GM18499 (cell line): ENCODE results near the gene TEPSIN.

Experiments
- ATAC-seq: cut with Tn5 transposase; IDR thresholded peaks from one replicate; pipeline ENCODE4 v1.9.1; 2021; ENCODE audit warnings: moderate number of reproducible peaks; ENCODE audit not compliant: insufficient read depth, unreplicated experiment

Gene TEPSIN, protein sequence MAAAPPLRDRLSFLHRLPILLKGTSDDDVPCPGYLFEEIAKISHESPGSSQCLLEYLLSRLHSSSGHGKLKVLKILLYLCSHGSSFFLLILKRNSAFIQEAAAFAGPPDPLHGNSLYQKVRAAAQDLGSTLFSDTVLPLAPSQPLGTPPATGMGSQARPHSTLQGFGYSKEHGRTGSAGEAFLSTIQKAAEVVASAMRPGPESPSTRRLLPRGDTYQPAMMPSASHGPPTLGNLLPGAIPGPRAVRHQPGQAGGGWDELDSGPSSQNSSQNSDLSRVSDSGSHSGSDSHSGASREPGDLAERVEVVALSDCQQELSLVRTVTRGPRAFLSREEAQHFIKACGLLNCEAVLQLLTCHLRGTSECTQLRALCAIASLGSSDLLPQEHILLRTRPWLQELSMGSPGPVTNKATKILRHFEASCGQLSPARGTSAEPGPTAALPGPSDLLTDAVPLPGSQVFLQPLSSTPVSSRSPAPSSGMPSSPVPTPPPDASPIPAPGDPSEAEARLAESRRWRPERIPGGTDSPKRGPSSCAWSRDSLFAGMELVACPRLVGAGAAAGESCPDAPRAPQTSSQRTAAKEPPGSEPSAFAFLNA

DNA sequence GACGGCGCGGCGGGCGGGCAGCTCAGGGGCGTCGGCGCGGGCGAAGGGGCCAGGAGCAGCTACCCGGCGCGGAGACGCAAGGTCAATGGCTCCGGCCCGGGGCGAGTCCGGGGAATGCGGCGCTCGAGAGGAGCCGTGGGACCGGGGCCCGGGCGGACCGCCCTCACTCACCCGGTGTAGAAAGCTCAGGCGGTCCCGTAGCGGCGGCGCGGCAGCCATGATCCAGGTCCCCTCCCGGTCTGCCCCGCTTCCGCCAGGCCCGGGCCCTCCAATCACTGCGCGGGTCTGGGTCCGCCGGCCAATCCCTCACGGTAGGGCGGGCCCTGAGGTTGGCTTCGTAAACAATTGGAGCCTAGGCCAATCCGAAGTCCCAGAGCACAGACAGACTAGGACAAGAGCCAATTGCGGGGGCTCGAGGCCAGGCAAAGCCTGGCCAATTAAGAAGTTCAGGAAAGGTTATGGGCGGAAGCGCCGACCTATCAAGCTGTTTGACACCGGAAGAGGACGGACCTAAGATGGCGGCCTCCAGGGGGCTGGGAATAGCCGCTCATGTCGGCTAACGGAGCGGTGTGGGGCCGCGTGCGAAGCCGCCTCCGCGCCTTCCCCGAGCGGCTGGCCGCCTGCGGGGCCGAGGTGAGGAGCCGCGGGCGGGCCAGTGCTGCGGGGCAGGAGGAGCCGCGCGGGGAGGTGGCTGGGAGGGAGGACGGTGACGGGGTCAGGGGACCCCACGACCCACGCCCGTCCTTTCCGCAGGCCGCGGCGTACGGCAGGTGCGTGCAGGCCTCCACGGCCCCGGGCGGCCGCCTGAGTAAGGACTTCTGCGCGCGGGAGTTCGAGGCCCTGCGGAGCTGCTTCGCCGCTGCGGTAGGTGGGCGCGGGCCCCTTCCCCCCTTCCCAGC lies at the start of gene TEPSIN, which contains the start of gene NDUFAF8:
TSS of gene TEPSIN (minus strand) at position 241 of the 899 bp plus-strand sequence. CDS start at position 219, 22 bp downstream.
TSS of gene NDUFAF8 (plus strand) at position 504 of the 899 bp plus-strand sequence. CDS start at position 550, 46 bp downstream.
- ATAC-seq = peak; percentile 81

DNA sequence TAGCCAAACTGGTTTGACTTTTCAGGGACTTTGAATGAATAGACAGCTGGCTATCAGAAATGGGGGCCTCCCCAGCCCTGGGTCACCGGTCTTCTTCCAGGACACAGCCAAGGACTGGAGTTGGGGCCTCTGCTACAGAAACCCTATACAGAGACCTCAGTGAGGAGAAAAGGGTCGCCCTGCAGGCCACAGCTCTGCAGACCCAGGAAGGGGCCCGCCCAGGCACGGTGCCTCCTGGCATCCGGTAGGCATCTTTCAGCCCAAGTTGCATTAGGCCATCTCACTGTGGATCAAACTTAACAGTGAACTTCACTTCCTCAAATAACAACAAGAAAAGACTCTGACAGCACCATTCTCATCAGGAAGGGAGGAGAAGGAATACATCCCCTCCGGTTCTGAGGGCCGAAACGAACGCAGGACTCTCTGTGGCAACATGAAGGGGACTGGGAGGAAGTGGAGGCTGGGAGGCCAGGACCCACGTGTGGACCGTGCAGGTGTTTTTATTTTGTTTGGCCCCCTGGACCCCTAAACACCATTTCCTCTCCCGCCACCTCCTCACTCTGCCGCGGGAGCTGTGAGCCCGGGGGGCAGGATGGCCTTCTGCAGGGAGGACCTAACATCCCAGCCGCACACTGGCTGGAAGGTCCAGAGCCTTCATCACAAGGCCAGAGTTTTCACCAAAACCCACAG lies 49.0 kb upstream of the TEPSIN start:
- ATAC-seq = no peak

DNA sequence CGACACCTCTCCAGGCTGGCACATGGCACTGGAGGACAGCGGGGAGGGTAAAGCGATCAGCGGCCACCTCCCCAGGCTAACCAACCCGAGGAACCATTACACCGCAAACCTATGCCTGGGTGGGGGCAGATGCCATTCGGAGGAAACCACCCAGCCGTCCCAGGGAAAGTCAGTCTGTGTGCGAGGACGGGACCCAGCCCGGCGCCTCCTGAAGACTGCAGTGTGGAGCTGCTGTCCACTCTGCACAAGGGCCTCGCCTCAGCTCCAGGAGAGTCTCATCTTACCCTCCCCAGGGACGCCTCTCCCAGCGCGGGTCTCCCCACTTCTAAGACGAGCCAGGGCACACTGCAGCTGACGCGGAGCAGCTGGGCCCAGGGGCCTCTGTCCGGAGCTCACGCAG lies 48.3 kb upstream of the TEPSIN start:
- no peak for ATAC-seq

DNA sequence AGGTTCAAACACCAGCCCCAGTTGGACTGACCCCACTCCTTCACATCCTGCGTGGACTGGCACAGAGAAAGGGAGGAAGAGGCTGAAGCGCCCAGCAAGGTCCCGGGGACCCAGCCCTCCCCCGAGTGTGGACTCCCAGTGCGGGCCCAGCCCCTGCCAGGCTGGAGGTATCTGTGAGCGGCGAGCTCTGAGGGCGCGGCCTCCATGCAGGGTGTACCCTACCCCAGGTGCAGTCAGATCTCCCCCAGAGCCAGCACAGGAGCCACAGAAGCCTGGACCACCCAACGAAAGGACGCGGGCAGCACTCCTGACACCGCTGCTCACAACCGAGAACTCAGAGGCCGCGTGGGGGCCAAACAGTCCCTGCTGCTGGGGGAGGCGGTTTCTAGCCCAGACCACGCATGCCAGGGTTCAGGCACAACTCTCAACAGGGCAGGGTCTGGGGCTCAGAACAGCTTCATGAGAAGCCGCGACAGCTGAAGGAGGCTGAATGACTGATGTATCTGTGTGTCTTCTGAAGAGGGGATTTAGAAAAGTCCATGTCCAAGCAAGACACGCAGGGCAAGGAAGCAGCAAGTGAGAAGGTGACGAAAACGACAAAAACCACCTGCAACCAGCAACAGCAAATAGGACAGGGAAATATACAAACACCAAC lies 47.8 kb upstream of the TEPSIN start:
- no peak for ATAC-seq

DNA sequence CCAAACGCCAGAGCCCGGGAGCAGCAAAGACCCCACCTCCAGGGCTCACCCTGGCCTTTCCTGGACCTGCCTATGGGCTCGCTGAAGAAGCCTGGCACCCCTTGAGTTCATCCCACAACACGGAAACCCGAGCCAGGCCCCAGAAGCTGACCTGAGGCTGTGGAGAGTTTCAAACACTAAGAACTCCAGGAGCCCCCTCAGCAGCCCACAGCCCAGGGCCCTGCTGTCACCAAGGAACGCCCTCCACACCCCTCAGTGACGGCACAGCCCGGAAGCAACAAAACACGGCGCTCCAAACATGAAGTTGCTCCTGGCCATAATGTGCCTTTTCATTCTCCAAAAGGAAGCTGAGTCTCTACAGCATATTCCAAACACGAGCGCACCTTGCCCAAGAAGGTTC lies 47.0 kb upstream of the TEPSIN start:
- ATAC-seq = no peak

DNA sequence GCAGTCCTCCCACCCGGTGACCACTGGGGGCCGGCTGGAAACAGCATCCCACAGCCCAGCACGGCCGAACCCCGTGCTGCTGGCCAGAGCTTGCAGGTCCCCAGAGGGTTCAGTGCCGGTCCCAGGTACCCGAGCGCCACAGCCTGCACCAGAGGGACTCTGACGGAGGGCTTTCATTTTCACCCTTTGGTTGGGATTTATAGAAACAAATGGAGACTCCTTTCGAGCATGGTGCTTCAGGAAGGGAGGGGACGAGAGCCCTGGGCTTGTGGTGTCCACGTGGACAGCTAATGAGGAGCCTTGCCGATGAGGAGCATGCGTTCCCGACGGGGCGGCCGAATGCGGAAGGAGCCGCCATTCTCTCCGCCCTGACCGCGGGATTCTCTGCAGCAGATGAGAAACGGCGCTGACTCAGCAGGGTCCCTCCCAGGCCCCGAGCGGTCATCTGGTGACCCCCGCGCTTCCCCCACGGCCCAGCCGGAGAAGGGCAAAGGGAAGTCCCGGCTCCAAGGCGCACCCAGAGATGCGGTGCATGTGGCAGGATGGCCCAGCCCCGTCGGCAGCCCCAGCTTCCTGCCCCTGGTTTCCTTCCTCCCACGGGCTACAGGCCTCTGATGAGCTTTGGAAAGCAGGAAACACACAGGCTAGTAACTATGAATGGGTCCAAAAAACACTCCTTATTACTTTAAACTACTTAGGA lies 46.5 kb upstream of the TEPSIN start:
- ATAC-seq = no peak

DNA sequence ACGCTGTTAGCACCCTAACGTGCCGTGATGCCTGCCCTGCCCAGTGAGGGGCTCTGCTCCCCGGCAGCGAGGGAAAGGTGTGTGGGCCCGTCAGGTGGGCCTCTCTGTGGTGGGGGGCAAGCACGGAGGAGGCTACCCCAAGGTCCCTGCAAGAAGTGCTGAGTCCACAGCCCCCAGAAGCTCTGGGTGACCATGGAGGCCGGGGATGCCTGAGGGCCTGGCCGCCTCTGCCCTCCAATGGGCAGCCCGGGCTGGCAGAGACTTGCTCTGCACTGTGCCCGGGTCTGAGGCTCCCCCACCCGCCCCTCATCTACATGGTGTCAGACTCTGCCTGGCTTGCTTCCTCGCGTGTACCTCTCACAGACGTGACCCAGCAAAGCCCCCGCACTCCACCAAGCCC lies 44.0 kb upstream of the TEPSIN start:
- no peak for ATAC-seq

DNA sequence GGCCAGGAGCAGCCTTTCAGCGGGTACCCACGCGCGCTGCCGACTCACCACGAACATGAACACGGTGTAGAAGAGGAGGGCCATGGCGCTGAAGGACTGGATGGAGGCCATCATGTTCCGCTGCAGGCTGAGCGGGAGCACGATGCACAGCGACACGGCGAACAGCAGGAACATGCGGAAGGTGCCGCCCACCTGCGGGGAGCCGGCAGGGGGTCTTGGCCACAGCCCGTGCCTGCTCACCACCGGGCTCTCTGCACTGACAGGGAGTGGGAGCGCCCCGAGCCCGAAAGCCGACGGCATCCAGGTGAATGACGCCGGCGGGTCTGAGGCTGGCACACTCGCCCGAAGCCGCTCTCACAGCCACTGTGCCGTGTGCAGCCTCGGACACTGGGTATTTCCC lies 43.3 kb upstream of the TEPSIN start:
- no peak for ATAC-seq

DNA sequence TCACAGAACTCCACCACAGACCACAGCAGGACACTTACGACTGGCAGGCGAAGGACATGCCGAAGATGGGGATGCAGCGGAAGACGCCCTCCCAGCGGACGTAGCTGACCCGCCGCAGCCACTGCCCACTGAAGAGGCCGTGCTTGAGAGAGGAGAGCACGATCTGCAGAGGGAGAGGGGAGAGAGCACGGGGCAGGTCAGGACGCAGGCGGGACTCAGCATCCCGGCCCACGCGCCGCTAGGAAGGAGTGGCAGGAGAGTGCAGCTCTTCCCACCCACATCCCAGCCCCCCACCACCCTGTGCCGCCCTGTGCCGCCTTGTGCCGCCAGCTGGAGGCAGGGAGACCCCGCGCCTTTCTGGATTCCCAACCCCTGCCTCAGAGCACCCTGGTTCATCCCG lies 41.7 kb upstream of the TEPSIN start:
- ATAC-seq = no peak

DNA sequence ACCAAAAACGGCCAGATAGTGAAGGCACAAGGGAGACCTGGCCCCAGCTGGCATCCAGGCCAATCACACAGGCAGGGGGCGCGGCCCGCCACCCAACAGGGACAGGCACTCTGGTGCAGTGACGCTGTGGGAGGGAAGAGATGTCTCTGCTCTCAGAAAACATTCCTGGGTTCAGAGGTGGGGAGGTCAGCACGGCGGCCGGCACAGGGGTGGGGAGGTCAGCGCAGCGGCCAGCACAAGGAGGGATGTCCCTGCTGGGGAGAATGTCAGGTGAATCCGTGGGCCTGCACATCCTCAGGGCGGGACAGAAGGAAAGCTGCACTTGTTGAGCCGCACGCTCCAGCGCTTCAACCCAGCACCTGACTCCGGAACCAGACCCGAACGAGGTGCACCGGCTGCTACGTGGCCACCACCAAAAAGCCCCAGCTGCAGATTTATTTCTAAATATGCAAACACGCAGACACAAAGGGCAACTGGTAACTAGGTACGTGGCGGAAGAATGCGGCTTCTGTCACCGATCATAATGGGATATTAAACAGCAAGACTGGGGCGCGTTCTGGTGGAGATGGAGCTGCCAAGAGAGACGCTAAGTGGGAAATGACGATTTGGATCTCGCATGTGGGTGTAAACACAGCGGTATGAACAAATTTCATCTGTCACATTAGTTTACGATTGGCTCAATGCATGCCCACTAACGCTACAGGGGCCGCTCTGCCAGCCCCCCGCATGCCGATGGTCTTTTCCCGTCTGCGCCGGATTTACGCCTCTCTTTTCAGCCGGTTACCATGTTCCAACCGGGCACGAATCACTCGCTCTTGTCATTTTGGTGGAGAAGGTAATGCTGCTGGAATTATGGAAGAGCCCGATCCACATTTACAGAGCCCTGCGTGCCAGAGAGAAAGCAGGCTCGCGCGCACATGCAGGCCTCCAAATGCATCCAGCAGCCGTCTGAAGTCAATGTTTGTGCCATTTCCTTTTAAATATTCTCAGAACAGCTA lies 40.7 kb upstream of the TEPSIN start:
- ATAC-seq = no peak

DNA sequence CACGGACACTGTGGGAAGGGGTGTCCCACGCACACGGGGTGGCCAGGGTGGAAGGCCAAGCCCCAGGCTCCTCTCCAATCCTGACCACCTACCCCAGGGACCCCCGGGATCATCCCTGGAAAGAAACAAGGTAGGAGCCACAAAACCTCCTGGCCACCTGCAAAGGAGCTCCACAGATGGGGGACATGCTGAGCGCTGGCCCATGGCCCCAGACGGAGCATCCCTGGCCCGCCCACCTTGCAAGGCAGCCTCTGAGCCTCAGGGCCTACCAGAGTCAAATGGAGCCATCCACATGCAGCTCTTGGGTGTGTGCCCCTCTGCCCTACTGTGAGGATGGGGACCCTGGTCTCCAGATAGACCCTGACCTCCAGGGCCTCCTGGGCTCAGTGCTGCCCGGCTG lies 40.0 kb upstream of the TEPSIN start:
- ATAC-seq = no peak

DNA sequence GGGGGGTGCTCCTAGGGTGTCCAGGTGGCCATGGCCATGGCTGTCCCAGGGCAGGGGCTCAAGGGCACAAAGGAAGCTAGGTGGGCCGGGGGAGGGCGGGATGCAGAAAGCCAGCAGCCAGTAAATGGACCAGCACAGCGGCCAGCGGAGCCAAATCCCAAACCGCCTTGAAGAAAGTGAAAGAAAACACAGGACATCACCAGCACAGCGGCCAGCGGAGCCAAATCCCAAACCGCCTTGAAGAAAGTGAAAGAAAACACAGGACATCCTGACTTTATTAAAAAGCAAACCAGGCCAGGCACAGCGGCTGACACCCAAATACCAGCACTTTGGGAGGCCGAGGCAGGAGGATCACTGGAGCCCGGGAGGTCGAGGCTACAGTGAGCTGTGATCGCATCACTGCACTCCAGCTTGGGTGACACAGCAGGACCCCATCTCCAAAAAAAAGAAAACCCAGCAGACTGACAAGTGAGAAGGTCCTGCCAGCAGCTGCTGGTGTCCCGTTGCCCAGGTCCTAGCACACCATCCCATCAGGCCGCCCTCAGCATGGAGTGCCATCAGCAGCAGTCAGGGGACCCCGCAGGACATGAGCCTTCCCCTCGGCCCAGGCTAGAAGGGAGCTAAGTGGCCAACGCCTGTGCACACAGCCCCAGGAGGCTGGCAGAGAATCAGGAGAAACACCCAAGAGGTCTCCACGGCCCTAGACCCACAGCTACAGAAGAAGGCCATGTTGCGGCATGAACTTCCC lies 39.3 kb upstream of the TEPSIN start:
- ATAC-seq = no peak

DNA sequence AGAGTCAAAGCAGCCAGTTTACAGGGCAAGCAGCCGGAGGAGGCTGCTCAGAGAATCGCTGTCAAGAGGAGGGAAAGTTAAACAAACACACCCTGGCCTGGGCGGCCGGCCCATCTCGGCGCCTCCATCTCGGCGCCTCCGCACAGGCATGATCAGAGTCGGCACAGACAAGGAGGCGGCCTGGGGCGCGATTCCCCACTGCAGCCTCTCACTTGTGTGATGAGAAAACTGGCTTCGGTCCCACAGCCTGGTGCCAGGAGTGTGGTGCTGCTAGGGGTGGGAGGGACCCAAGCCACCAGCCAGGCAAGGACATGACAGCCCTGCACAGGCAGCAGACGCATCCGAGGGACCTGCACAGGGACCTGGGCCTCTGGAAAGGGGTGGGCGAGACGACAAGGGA lies 38.6 kb upstream of the TEPSIN start:
- ATAC-seq = no peak

DNA sequence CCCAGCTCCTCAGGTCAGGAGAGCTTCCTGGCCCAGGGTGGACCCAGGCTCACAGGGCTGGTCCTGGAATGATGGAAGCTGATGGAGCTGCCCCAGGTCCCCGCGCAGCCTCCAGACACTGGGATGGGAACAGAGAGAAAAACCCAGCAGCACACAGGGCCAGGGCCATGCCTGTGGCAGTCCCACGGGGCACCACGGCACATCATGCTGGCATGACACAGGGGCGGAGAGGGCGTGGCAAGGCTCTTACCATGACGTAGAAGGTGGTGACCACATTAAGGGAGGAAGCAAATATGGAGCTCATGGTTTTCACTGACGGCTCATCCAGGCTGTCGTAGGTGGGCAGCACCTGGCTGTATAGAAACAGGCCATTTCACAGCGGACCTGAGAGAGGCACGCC lies 37.9 kb upstream of the TEPSIN start:
- ATAC-seq = no peak

DNA sequence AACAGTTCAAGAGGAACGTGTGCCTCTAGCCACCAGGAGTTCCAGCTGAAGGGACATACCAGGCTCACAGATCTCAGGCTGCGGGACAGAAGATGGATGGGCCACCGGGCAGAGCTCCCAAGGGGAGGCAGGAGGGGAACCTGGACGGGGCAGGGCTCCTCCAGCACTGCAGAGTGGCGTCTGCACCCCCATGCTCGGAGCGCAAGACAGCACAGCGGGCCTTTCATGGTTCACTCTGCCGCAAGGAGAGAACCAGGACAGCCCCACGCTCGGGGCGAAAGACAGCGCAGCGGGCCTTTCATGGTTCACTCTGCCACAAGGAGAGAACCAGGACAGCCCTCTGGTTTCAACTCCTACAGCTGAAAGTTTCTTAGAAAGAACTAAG lies 35.6 kb upstream of the TEPSIN start:
- ATAC-seq = no peak

DNA sequence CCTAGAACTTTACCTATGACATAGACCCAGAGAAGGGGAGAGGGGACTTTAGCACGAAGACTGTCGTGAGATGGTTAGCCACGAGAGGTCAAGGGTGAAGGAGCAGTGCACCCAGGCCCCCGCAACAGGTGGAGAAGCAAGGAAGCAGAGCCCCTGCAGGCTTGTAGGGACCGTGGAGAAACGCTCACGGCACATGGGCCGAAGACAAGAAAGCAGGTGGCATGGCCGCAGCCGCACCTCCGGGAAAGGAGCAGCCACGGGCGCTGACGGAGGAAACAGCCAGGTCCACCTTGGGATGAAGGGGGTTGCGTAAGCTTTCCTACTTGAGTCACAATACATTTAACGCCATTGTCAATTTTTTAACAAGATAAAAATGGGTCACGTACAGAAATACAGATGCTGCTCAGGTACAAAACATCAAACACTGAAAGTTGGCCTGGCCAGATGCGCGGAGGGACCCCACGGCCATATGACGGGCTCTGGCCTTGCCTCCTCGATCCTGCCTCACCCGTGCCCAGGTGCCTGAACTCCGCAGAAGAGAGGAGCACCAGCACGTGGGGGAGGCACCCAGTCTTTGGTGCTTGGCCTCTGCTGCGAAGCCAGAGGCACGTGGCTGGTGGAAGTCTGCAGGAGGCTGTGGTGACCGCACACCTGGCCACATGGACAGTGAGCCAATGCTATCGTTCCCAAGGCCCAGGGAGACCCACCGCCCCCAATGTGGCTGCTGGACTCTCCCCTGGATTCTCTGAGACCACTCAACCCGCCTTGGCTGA lies 35.0 kb upstream of the TEPSIN start:
- ATAC-seq = no peak

DNA sequence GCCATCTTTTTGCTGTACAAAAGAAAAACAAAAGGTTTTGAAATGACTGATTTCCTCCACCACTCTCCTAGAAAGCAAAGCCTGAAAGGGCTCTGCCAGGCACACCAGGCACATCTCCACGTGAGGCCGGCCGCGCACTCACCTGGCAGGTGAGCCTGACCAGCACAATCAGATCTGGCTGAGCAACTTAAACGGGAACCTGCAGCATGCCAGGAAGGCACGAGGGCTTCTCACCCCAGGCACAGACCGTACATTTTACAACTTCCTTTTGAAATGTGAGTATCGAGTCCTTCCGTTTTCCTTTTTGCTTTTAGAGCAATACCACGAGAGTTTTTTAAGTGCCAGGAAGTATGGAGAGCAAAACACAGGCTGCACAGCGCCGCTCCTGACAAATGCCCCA lies 33.8 kb upstream of the TEPSIN start:
- no peak for ATAC-seq
